22Rv1 (cell line): Measurements from ENCODE around the gene DDB1.

Experiments used
- ZFX ChIP-seq: fragments of 450-650 bp; IDR thresholded peaks from 2 replicates; pipeline ENCODE4 v1.6.1; 2017; ENCODE audit warnings: antibody characterized with exemption, borderline replicate concordance
- TF ChIP-seq, protein P1 (sequence below): fragments of 450-650 bp; IDR thresholded peaks from 2 replicates; pipeline ENCODE4 v1.5.1; 2017; ENCODE audit warnings: mild to moderate bottlenecking

DNA sequence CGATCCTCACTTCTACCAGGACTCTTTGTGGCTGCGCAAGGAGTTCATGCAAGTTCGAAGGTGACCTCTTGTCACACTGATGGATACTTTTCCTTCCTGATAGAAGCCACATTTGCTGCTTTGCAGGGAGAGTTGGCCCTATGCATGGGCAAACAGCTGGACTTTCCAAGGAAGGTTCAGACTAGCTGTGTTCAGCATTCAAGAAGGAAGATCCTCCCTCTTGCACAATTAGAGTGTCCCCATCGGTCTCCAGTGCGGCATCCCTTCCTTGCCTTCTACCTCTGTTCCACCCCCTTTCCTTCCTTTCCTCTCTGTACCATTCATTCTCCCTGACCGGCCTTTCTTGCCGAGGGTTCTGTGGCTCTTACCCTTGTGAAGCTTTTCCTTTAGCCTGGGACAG, 35.7 kb upstream of the DDB1 start:
- TF ChIP-seq, protein P1, sequence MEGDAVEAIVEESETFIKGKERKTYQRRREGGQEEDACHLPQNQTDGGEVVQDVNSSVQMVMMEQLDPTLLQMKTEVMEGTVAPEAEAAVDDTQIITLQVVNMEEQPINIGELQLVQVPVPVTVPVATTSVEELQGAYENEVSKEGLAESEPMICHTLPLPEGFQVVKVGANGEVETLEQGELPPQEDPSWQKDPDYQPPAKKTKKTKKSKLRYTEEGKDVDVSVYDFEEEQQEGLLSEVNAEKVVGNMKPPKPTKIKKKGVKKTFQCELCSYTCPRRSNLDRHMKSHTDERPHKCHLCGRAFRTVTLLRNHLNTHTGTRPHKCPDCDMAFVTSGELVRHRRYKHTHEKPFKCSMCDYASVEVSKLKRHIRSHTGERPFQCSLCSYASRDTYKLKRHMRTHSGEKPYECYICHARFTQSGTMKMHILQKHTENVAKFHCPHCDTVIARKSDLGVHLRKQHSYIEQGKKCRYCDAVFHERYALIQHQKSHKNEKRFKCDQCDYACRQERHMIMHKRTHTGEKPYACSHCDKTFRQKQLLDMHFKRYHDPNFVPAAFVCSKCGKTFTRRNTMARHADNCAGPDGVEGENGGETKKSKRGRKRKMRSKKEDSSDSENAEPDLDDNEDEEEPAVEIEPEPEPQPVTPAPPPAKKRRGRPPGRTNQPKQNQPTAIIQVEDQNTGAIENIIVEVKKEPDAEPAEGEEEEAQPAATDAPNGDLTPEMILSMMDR: no peak
- no peak for TF ChIP-seq ZFX
